GM11168 (cell line): Measurements from ENCODE around the gene CFAP43.

Experiments
- in situ Hi-C: fragments of 300-500 bp; cut with MboI; formaldehyde crosslinking; loops from one replicate; pipeline ENCODE4 v1.12.0; 2022; ENCODE audit warnings: low sequenced_read_pairs; ENCODE audit not compliant: unreplicated experiment

CFAP43 gene

GRCh38 chr10:104100795-104101194, 131.4 kb downstream of the CFAP43 start:
- in situ Hi-C loops: no loop called here

- in situ Hi-C loops: no loop called here
These were observed 132.2 kb downstream of the CFAP43 start for GRCh38 chr10:104099941-104100340.

- in situ Hi-C loops: no loop called here
These were observed 132.9 kb downstream of the CFAP43 start for GRCh38 chr10:104099269-104099668.

GRCh38 chr10:104098358-104098925, 133.7 kb downstream of the CFAP43 start:
- in situ Hi-C loops: no loop called here

GRCh38 chr10:104096692-104097091, 135.5 kb downstream of the CFAP43 start:
- in situ Hi-C loops: no loop called here

GRCh38 chr10:104092749-104093148, 139.4 kb downstream of the CFAP43 start:
- in situ Hi-C loops: no loop called here

- in situ Hi-C loops: no loop called here
These were observed 141.6 kb downstream of the CFAP43 start for GRCh38 chr10:104090611-104091010.

GRCh38 chr10:104089621-104090020, 142.5 kb downstream of the CFAP43 start:
- in situ Hi-C loops: no loop called here

GRCh38 chr10:104088239-104088638, 143.9 kb downstream of the CFAP43 start:
- in situ Hi-C loops: no loop called here

- in situ Hi-C loops: no loop called here
These were observed 146.3 kb downstream of the CFAP43 start, which contains the start of gene COL17A1 for GRCh38 chr10:104085801-104086400. Gene COL17A1 (minus strand): TSS chr10:104085880. CDS start chr10:104080673, 5,207 bp downstream.

GRCh38 chr10:104084482-104085142, 147.6 kb downstream of the CFAP43 start:
- in situ Hi-C loops: no loop called here

GRCh38 chr10:104081998-104082397, 150.2 kb downstream of the CFAP43 start:
- in situ Hi-C loops: no loop called here

- in situ Hi-C loops: no loop called here
These were observed 151.4 kb downstream of the CFAP43 start for GRCh38 chr10:104080762-104081161.
